H1 (cell line): ENCODE data around the gene ANXA3. TPM values are rescaled to one million over a fixed set of nuclear protein-coding genes. Genes with fewer than 3 reads are reported as not detected.

Source experiments
- CBX8 ChIP-seq: fragments of 300-800, 300-1000 bp; sonication (generic); IDR thresholded peaks from 2 replicates; pipeline ENCODE4 v1.7.1; 2016; ENCODE audit warnings: low read depth, low read length, borderline replicate concordance
- CREB1 ChIP-seq: IDR thresholded peaks from 2 replicates; pipeline ENCODE4 v1.6.1; 2012; ENCODE audit warnings: inconsistent platforms
- RAD21 ChIP-seq, 2 experiments: IDR thresholded peaks in 1 of 2; conservative IDR thresholded peaks in 1 of 2; 2 replicates each; pipeline ENCODE4 v1.6.1; 2011; ENCODE audit warnings: low read depth in 2 of 2, low read length in 2 of 2, improper control_type of control experiment in 1 of 2, inconsistent platforms in 1 of 2, mild to moderate bottlenecking in 1 of 2, moderate library complexity in 1 of 2
- polyA plus RNA-seq, 7 experiments: library from polyadenylated mRNA; depleted of rRNA in 3 of 7; stranded (reverse) in 5 of 7; unstranded in 2 of 7; fragments of >200 nt in 5 of 7; fragments of 200-250 nt in 2 of 7; gene quantifications; 1 replicate in 5 of 7; 2 replicates in 1 of 7; 4 replicates in 1 of 7; pipeline versions ENCODE4 v1.2.1 to v1.2.3, GENCODE V29; 2011 to 2013; ENCODE audit warnings: missing spikeins in 2 of 7, mixed read lengths in 2 of 7
- total RNA-seq: library from RNA; stranded (reverse); fragmentation: NEBNext Ultra II Directional; extraction: Animal tissue kit (Norgen Biotek cat#: 25700); gene quantifications from 2 replicates; pipeline ENCODE4 v1.2.1, GENCODE V29; 2021
- TF ChIP-seq, protein P1 (sequence below): IDR thresholded peaks from 2 replicates; pipeline ENCODE4 v1.6.1; 2011; ENCODE audit warnings: low read depth, mild to moderate bottlenecking, low read length; ENCODE audit not compliant: insufficient read depth

ANXA3 gene
- total and polyA plus RNA-seq, 2 of the 8 experiments (the other 6 are each of a cell fraction or from before 2014, with no cell fraction given) = 10.3 to 27.3 TPM

- TF ChIP-seq CBX8 (no peak), CREB1 (no peak), RAD21 (IDR thresholded peaks at IDR 0.05 in 1 of 2, conservative IDR thresholded peaks at IDR 0.05 in 1 of 2; ENCODE audit: low read depth in 2 of 2, low read length in 2 of 2) (no peak)
- TF ChIP-seq, protein P1, sequence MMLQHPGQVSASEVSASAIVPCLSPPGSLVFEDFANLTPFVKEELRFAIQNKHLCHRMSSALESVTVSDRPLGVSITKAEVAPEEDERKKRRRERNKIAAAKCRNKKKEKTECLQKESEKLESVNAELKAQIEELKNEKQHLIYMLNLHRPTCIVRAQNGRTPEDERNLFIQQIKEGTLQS = no peak
Observed at GRCh38 chr4:78553529-78554060, 2.0 kb downstream of the ANXA3 start (continued).
